Inferior parietal cortex (tissue), 1 donor: Measurements from ENCODE around the gene LRRK2.
"Not testable (repeated sequence)": the region's sequence is repeated elsewhere in the genome, so short reads cannot be mapped to it uniquely, and the experiment has no call there.

Experiments used
- DNase-seq: peaks from one replicate; pipeline ENCODE4 v3.0.0-alpha.2; 2016; ENCODE audit errors: extremely low spot score

Gene LRRK2

GRCh38 chr12:40212566-40212965, 12.2 kb upstream of the LRRK2 start:
- no peak for DNase-seq

- no peak for DNase-seq
These were observed 8.8 kb upstream of the LRRK2 start for GRCh38 chr12:40215982-40216381.

- DNase-seq: no peak
These were observed 8.1 kb upstream of the LRRK2 start for GRCh38 chr12:40216516-40217288.

GRCh38 chr12:40219760-40220159, 5.0 kb upstream of the LRRK2 start:
- no peak for DNase-seq

- DNase-seq: no peak
These were observed 2.5 kb upstream of the LRRK2 start for GRCh38 chr12:40222247-40222646.

- no peak for DNase-seq
These were observed 1.2 kb upstream of the LRRK2 start for GRCh38 chr12:40223646-40224045.

- DNase-seq: no peak
These were observed 663 bp downstream of the LRRK2 start for GRCh38 chr12:40225337-40225983.

- no peak for DNase-seq
These were observed 1.3 kb downstream of the LRRK2 start for GRCh38 chr12:40225984-40226602.

- DNase-seq: peak; percentile 62
These were observed 1.9 kb downstream of the LRRK2 start for GRCh38 chr12:40226705-40227104.

GRCh38 chr12:40227447-40227846, 2.6 kb downstream of the LRRK2 start:
- DNase-seq: no peak

GRCh38 chr12:40228727-40229126, 3.9 kb downstream of the LRRK2 start:
- no peak for DNase-seq

GRCh38 chr12:40229690-40230651, 5.2 kb downstream of the LRRK2 start:
- no peak for DNase-seq

GRCh38 chr12:40232602-40233001, 7.8 kb downstream of the LRRK2 start:
- no peak for DNase-seq

GRCh38 chr12:40233741-40234367, 9.1 kb downstream of the LRRK2 start:
- no peak for DNase-seq

GRCh38 chr12:40236357-40236850, 11.6 kb downstream of the LRRK2 start:
- DNase-seq: no peak

GRCh38 chr12:40238266-40238902, 13.6 kb downstream of the LRRK2 start:
- DNase-seq: no peak

- no peak for DNase-seq
These were observed 14.2 kb downstream of the LRRK2 start for GRCh38 chr12:40238979-40239378.

- DNase-seq: no peak
These were observed 16.0 kb downstream of the LRRK2 start for GRCh38 chr12:40240779-40241178.

- no peak for DNase-seq
These were observed 16.9 kb downstream of the LRRK2 start for GRCh38 chr12:40241741-40242140.

- not testable (repeated sequence) for DNase-seq
These were observed 19.8 kb downstream of the LRRK2 start for GRCh38 chr12:40244526-40245156.
